Activated CD4-positive, CD25-positive, alpha-beta regulatory T cell treated with anti-CD3 and anti-CD28 coated beads, Interleukin-2, amount 50 U/mL, for 72 hours (primary cell): ENCODE measurements around the gene SPATA31C2.
"Not testable (repeated sequence)": the region's sequence is repeated elsewhere in the genome, so short reads cannot be mapped to it uniquely, and the experiment has no call there.

Experiments used
- DNase-seq: peaks from one replicate; pipeline ENCODE4 v3.0.0; 2021

Gene SPATA31C2

DNA sequence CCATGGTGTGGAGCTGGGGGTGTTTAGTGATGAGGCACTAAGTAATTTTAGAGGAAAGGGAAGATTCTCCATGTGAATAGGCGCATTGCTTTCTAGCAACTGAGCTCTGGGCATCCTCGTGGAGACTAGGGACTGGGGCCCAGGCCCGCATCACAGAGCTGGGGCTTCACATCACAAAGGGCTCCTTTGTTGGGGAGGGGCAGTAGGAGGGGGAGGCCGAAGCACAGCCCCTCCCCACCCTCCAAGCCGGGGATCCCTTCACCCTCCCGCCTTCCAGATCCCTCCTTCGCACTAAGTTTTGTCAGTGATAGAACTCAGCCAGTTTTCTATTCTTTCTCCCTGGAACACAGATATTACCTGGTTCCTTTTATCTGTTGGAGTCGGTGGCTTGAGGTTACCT is at the start of gene SPATA31C2:
SPATA31C2 (minus strand) TSS at position 101 of the 400 bp plus-strand sequence; CDS start at position 72, 29 bp downstream.
- not testable (repeated sequence) for DNase-seq

- no peak for DNase-seq
These were observed 49.4 kb upstream of the SPATA31C2 start for GRCh38 chr9:88187631-88188030.

DNA sequence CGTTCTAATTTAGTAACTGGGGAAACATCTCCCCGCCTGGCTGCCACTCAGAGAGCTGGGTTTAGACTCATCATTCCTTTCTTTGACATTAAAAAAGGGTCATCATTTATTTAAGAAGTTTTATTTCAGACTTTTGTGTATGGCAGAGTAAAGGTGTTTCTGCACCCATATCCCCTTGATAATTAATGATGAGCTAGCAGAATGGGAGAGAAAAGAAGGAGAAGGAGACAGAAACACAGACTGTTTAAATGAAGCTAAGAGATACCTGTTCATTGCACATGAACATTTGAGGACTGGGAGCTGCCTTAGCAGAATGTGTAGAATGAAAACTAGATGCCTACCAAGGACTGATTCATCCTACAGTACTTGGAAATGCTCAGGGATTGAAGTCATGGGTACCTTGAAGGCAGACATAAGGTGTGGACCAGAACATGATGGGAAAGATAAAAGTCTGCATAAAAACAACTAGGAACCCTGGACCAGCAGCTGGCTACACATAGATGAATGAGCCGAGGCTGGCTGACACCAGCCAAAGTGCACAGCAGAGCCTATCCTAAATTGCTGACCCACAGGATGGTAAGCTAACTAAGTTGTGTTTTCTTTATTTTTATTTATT is 48.3 kb upstream of the SPATA31C2 start:
- no peak for DNase-seq

DNA sequence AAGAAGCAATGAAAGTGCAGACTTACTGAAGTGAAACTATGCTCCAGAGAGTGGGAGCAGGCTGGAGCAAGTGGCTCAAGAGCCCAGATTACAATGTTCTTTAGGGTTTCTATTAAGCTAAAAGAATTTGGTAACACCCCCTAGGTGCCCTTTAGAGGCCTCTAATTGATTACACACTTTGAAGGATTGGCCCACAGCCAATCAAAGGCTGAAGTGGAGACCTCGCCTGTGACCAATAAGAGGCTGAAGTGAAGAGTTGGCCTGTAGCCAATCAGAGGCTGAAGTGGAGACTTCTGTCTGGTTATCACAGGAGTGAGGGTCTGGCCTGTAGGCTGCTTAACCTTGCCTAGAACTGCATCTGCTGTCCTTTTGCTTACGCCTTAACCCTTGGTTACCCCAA is 46.7 kb upstream of the SPATA31C2 start:
- DNase-seq, result no peak

- DNase-seq, result no peak
These were observed 45.7 kb upstream of the SPATA31C2 start for GRCh38 chr9:88183798-88184495.

DNA sequence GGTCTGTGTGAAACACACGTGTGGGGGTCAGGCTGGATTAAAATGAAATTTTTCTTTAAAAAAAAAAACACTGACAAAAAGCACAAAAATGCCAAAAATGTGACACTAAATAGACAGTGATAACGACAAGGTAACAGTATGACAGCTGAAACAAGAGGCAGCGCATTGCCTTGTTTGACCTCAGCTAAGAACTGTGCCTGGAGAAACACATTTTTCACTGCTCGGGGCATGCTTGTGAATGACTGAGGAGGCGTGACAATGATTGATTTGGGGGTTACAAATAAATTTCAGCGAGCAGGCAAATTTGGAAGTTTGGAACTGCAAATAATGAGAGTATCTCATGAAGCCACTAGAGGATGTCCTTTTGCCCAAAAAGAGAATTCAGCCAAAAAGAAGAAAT is 44.2 kb upstream of the SPATA31C2 start:
- DNase-seq, result no peak

DNA sequence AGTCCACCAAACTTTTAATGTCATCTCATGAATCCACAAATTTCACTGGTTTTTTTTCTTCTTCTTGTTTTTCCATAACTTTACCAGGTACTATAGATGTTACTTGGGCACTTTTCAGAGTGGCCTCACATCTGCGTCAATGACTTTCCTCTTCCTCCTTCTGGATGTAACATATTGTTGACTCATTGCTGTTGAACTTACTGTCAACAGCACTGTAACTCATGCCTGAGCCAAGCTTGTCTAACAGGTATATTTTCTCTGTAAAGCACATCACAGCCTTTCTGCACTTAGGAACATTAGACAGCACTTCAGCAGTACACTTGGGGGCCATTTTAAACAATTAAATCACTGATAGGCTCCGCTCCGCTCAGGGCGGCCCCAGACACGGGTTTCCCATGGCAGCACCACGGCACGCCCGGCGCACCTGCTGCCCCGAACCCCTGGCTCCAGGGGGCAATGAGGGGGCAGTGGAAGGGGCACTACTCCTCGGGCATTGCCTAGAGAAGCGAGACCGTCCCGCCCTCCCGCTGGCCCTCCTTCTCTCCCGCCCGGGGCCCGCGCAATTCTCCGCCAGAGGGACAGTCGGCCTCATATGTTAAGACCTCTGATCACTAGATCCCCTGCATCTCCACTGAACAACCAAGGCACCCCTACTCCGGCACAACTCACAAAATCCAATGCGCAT is 41.9 kb upstream of the SPATA31C2 start:
- DNase-seq, result no peak

DNA sequence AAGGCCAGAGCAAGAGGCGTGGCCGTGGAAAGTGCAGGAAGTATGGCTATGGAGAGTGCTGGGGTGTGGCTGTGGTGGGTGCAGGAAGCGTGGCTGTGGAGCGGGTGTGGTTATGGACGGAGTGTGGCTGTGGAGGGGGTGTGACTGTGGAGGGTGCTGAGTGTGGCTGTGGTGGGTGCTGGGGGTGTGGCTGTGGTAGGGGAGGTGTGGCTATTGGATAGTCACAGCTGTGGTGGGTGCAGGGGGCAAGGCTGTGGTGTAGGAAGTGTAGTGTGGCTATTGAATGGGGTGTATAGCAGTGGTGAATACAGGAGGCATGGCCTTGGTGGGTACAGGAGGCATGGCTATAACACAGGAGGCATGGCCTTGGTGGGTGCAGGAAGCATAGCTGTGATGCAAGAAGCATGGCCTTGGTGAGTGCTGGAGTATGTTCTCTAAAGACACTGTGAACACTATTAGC is 40.8 kb upstream of the SPATA31C2 start:
- DNase-seq, result no peak

- DNase-seq, result no peak
These were observed 40.4 kb upstream of the SPATA31C2 start for GRCh38 chr9:88178641-88179040.

- DNase-seq, result no peak
These were observed 39.1 kb upstream of the SPATA31C2 start for GRCh38 chr9:88177371-88177770.

GRCh38 chr9:88174324-88174723 is 36.0 kb upstream of the SPATA31C2 start:
- DNase-seq, result no peak

GRCh38 chr9:88173378-88173999 is 35.2 kb upstream of the SPATA31C2 start:
- DNase-seq, result no peak

DNA sequence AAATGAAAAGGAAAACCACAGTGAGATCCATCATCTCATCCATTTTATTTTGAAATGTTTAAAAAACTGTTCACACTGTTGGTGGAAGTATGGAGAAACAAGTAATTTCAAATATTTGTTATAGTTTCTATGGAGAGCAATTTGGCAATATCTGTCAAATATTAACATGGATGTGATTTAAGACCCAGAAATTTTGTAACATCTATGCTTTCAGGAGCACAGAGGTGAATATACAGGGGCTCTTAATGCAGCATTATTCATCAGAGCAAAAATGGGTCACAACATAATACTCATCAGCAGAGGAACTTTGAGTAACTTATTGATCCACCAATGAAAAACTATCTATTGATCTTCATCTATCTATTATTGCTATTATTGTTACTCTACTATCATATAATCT is 31.4 kb upstream of the SPATA31C2 start:
- no peak for DNase-seq

GRCh38 chr9:88168564-88168963 is 30.3 kb upstream of the SPATA31C2 start:
- DNase-seq, result no peak

DNA sequence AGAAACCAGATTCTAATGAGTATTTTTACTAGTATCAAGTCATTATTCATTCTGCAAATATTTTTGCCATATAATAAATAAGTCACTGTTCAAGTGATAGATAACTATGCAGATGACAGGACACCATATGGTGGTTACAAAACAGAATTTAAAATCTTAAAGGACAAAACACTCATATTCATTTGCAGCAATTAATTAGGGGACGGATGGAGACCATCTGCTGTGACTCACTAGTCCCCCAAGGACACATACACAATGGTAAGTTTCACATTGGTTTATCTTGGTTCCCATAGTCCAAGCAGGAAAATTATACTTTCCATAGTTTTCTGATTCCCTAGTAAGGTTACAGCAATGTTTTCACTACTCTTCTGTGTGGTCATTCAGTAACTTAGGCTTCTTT is 28.4 kb upstream of the SPATA31C2 start:
- DNase-seq, result no peak

DNA sequence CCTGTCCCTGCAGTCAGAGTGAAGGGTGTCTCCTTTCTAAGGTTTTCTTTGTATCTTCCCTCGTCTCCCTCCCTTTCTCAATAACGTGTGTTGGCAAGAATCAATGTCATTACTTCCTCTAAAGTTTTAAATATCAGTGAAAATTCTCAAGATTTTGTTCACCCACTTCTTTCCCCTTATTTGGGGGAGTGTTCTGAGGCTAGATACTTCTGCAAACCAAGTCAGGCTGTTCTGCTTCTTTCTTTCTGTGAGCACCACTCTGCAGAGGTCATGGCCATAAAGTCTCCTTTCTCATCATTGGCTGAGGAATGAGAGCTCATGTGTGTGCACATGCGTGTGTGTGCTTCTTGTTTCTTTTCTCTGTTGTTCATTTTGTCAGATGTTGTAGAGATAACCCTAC is 26.6 kb upstream of the SPATA31C2 start:
- DNase-seq, result no peak

- DNase-seq, result no peak
These were observed 22.9 kb upstream of the SPATA31C2 start for GRCh38 chr9:88161144-88161543.

- no peak for DNase-seq
These were observed 5.8 kb upstream of the SPATA31C2 start for GRCh38 chr9:88143957-88144625.

GRCh38 chr9:88143179-88143578 is 4.9 kb upstream of the SPATA31C2 start:
- no peak for DNase-seq

- not testable (repeated sequence) for DNase-seq
These were observed 4.7 kb downstream of the SPATA31C2 start for GRCh38 chr9:88133552-88133951.

DNA sequence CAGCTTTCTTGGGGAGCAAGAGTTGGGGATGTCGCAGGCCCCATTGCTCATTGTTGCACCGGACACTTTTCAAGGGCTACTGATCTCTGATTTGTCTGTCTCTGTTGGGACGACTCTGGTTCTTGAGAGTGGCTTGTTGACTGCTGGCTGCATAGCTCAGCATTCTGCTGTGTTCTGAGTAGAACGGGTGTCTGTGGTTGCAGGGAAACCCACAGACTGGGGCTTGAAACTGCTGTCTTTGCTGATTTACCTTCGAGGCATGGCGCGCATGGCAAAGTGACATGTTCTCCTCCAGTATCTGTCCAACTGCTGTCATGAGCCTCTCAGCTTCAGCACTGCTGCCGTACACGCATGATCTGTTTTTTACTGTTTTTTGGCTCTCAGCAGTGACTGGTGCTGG is 8.7 kb downstream of the SPATA31C2 start:
- not testable (repeated sequence) for DNase-seq

- DNase-seq, result not testable (repeated sequence)
These were observed 10.5 kb downstream of the SPATA31C2 start for GRCh38 chr9:88127700-88128300.

DNA sequence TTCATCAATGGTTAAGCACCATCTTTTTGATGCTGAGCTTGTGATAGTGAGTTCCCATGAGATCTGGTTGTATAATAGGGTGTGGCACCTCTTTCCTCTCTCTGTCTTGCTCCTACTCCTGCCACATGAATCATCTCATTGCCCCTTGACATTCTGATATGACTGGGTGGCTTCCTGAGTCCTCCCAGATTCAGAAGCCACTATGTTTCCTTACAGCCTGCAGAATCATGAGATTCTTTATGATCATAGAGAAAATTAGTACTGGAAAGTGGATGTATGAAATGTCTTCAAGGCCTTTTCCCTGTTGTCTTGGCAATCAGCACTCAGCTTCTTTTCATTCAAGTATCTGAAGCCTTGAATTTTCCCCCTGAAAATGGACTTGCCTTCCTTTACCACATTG is 14.9 kb downstream of the SPATA31C2 start:
- DNase-seq, result not testable (repeated sequence)
